Measurements from ENCODE around the gene EDDM13.

Gene EDDM13

GRCh38 chr19:56301155-56301554, 28.6 kb downstream of the EDDM13 start:
- no peak for TF ChIP-seq CTCF (IDR thresholded peaks at IDR 0.05)

- no peak for TF ChIP-seq CTCF (IDR thresholded peaks at IDR 0.05)
These were observed 29.5 kb downstream of the EDDM13 start for GRCh38 chr19:56301886-56302620.

GRCh38 chr19:56304243-56304642, 31.7 kb downstream of the EDDM13 start:
- no peak for TF ChIP-seq CTCF (IDR thresholded peaks at IDR 0.05)

GRCh38 chr19:56306016-56306415, 33.5 kb downstream of the EDDM13 start:
- no peak for TF ChIP-seq CTCF (IDR thresholded peaks at IDR 0.05)

- no peak for TF ChIP-seq CTCF (IDR thresholded peaks at IDR 0.05)
These were observed 36.2 kb downstream of the EDDM13 start for GRCh38 chr19:56308792-56309191.

GRCh38 chr19:56309511-56310185, 37.1 kb downstream of the EDDM13 start:
- TF ChIP-seq CTCF (IDR thresholded peaks at IDR 0.05), result peak; percentile 80

GRCh38 chr19:56310462-56310861, 37.9 kb downstream of the EDDM13 start:
- no peak for TF ChIP-seq CTCF (IDR thresholded peaks at IDR 0.05)

Measured in LNCAP (cell line).